GM18505 (cell line): Measurements from ENCODE around the gene NAA10.

Source experiments
- ATAC-seq: cut with Tn5 transposase; IDR thresholded peaks from one replicate; pipeline ENCODE4 v1.9.1; 2021; ENCODE audit not compliant: unreplicated experiment
- POLR2A ChIP-seq: IDR thresholded peaks from 4 replicates; pipeline ENCODE4 v1.6.1; 2011; ENCODE audit warnings: borderline replicate concordance; ENCODE audit not compliant: insufficient read depth, insufficient read length; ENCODE audit errors: extremely low read depth

The NAA10 gene

DNA sequence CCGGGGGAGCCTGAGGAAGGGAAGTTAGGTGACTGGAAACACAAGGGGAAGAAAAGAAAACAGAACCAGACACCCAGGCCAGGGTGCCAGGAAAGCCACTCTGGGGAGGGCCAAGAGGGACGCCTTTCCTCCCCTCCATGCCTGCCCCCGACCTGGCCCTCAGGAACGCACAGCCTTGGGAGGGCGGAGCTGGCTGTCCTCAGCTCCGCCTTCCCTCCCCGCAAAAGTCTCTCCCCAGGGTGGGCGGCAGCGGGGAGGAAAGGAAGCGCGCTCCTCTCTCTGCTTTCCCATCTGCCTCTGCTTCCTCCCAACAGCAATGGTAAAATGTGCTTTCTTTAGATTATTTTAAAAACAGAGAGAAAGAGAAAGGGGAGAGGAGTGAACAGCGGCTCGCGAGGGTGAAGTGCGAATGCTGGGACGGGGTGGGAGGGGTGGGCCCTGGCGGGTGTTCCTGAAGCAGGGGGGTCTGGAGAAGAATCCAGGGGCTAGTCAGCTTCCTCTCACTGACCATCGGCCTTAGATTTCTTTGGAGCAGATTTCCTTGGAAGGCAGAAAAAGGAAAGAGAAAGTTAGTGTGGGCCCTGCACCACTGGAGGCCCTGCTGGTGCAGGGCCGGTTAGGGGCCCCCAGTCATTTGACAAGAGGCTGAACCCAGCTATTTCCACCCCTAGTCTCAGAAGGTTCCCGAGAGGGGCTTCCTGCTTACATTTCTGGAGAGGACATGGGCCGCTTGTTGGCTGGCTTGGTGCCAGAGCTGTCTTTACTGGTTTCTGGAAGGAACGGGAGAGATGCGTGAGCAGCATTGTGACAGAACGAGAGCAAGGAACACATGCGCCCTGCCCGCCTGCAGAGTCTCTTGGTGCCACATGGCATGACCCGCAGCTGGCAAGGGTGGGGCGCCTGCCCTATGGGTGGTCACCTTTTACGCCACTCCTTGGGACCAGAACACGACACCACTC is 14.3 kb upstream of the NAA10 start:
- no peak for ATAC-seq
- TF ChIP-seq POLR2A = no peak

- no peak for TF ChIP-seq POLR2A
- ATAC-seq = no peak
Measured at GRCh38 chrX:153948002-153948466, 13.2 kb upstream of the NAA10 start.

DNA sequence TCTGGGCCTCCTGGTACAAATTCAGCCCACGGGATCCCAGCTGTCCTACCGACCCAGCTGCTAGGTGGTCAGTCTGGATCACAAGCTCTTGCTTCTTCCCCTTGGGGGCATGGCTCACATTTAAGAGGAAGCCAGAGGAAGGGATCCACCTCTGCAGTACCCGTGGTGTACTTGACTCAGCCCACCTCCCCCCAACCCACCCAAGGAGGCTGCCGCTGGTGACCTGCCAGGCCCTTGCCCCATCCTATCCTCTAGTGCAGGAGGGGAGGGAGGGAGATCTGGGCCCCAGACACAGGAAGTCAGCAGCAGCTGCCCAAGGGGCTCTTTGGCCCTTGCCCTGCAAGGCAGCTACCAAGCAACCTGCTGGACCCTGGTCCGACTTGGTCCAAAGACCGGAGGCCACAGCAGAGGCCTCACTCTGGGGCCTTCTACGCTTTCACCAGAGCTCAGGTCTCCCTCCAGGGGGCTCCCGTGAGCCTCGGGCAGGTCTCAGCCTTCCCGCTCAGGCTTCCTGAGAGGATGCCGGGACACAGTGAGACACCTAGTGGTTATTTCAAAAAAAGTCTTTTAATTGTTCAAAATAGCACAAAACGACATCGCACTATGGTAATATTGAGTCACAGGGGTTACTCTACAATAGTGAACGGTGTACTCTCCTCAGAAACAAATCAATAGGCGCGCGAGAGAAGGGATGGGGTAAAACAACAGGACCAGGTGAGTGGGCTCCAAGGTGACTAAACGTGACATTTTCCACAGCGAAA is 12.4 kb upstream of the NAA10 start:
- TF ChIP-seq POLR2A = no peak
- peak; percentile 66 for ATAC-seq

- no peak for TF ChIP-seq POLR2A
Measured at GRCh38 chrX:153945956-153946943, 11.4 kb upstream of the NAA10 start.

GRCh38 chrX:153944800-153945150 is 9.9 kb upstream of the NAA10 start:
- TF ChIP-seq POLR2A = no peak
- no peak for ATAC-seq

More at GRCh38 chrX:153945956-153946943, 11.4 kb upstream of the NAA10 start:
- ATAC-seq = no peak

GRCh38 chrX:153944140-153944799 is 9.4 kb upstream of the NAA10 start, which contains the start of gene RENBP:
RENBP (minus strand) TSS chrX:153944643; CDS start chrX:153944610, 33 bp downstream.
- no peak for TF ChIP-seq POLR2A
- no peak for ATAC-seq

DNA sequence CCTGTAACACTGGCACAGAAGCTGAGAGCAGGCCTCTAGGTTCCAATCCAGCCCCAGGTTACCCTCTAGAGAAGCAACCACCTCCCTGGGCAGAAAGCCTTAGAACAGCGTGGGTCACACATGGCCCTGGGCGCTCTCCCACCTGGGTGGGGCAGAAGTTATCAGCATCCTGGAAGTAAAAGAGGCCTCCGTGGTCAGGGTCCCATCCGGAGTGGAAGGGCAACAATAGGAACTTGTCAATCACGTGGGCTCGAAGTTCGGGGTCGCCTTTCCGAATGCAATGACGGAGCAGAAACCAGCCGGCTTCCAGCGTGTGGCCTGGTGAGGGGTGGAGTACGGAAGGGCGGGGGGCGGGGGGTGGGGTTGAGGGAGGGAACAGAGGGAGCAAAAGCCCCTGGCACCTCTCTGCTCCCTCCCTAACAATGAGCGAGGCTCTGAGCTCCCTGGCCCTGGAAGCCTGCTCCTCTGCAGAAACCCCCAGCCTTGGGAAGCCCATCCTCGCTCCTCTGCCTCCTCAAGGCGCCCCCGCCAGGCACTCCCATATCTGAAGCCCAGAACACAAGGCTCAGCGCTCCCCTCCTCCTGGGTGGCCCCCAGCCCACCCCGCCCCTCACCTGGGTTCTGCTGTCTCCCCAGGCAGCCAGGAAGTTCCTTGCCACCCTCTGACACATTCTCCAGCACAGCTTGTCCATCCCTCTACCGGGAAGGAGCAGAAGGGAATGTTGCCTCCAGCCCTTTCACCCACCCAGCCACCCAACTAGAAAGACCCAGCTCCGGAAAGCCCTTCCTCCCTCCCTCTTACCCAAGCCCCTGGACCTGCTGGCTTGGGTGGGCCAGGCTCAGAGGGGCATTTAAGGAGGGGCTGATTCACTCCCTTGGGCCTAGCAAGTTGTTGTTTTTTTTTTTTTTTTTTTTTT is 6.8 kb upstream of the NAA10 start:
- ATAC-seq = no peak
- TF ChIP-seq POLR2A = no peak

DNA sequence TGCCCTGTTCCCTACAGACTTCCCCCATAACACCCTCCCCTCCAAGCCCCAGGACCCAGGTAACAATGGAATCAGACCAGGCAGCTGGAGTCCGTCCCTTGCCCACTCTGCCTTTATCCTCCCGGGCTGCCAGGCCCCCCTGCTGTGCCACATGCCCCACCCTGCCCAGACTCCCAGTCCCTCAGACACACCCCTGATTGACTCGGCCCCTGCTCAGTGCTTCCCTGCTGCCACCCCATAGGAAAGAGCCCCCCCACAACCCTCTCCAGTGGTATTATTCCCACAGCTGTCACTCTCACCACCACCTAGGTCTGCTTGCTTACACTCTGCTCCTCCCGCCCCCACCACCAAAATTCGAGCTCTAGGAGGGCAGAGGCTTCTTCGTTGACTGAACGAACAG is 4.7 kb upstream of the NAA10 start:
- TF ChIP-seq POLR2A = no peak
- ATAC-seq = no peak

DNA sequence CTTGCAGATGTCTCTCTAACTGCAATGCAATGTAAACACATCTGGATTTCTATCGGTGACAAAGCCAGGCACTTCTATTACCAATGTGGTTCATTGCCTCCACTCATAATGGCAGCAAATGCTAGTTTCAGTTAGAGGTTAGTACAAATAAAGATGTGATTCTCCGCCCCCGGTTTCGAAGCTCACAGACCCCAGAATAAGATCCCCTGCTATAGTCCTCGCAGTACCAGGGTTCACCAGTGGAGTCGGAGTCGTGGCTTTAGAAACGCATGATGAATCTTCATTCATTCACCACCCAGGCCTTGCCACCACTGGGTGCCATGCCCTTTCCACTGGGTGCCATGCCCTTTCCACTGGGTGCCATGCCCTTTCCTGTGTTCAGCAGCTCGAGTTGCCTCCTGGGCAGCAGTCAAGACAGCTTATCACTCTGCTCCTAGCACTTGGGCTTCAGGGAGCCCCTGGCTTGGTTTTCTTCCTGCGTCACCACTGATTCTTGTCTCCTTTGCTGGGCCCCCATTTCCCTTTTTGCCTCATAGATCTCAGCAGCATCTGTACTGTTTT is 3.5 kb upstream of the NAA10 start:
- ATAC-seq = no peak
- TF ChIP-seq POLR2A = no peak

DNA sequence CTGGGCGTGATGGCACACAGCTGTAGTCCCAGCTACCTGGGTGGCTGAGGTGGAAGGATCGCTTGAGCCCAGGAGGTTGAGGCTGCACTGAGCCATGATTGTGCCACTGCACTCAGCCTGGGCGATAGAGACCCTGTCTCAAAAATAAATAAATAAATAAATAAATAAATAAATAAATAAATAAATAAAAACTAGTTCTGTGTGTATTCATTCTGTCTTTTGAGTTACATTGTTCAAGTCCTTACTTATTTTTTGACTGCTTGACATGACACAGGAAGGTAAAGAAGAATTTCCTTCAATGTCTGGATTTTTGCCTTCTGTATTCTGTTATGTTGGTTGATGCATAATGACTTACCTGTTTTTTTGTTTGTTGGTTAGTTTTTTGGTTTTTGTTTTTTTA is 2.2 kb upstream of the NAA10 start:
- TF ChIP-seq POLR2A = no peak
- no peak for ATAC-seq

- ATAC-seq = peak; percentile 2
- no peak for TF ChIP-seq POLR2A
Measured at GRCh38 chrX:153935326-153935851, 552 bp upstream of the NAA10 start.
